Prostate gland (tissue), 2 donors: ENCODE data around the gene DZIP3.

Experiments used
- POLR2A ChIP-seq: fragments of 450-650 bp; IDR thresholded peaks from one replicate; pipeline ENCODE4 v1.6.1; 2016; ENCODE audit warnings: antibody characterized with exemption, mild to moderate bottlenecking
- TF ChIP-seq, protein P1 (sequence below), 4 experiments: fragments of 200-600 bp in 2 of 4; fragments of 450-650 bp in 2 of 4; sonication (generic) in 2 of 4; IDR thresholded peaks; 1 replicate in 3 of 4; 2 replicates in 1 of 4; pipeline ENCODE4 v1.5.1; 2016 to 2019; ENCODE audit warnings: antibody characterized with exemption in 4 of 4, mild to moderate bottlenecking in 2 of 4, moderate library complexity in 2 of 4

GRCh38 chr3:108562565-108562964, 27.0 kb upstream of the DZIP3 start:
- TF ChIP-seq, protein P1, sequence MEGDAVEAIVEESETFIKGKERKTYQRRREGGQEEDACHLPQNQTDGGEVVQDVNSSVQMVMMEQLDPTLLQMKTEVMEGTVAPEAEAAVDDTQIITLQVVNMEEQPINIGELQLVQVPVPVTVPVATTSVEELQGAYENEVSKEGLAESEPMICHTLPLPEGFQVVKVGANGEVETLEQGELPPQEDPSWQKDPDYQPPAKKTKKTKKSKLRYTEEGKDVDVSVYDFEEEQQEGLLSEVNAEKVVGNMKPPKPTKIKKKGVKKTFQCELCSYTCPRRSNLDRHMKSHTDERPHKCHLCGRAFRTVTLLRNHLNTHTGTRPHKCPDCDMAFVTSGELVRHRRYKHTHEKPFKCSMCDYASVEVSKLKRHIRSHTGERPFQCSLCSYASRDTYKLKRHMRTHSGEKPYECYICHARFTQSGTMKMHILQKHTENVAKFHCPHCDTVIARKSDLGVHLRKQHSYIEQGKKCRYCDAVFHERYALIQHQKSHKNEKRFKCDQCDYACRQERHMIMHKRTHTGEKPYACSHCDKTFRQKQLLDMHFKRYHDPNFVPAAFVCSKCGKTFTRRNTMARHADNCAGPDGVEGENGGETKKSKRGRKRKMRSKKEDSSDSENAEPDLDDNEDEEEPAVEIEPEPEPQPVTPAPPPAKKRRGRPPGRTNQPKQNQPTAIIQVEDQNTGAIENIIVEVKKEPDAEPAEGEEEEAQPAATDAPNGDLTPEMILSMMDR (IDR thresholded peaks at IDR 0.05) = no peak
- TF ChIP-seq POLR2A = no peak
